ENCODE data around the gene RASGRP3. TPM values are rescaled to one million over a fixed set of nuclear protein-coding genes. Genes with fewer than 3 reads are reported as not detected.

RASGRP3 gene
- total and polyA plus RNA-seq, 2 donors (not counting 3 experiments of a cell fraction or from before 2014, with no cell fraction given) = 16.0 to 39.6 TPM

- H3K9ac ChIP-seq (replicated peaks; ENCODE audit: extremely low read depth, insufficient read depth, low read length) = no peak overlapping the region
- H3K9me1 ChIP-seq (replicated peaks; ENCODE audit: control insufficient read depth, extremely low read depth, insufficient read depth, low read length) = no peaks in the 10 kb centered on the region
- ChIA-PET POLR2A (no interaction called here), CTCF (no interaction called here)
- H3K9me3 ChIP-seq (replicated peaks; ENCODE audit: control insufficient read depth, insufficient read depth, low read length) = no peaks in the 10 kb centered on the region
- no peak overlapping the region for H3K4me2 ChIP-seq (ENCODE audit: insufficient read depth, low read length)
- intact Hi-C loops (cut with micrococcal nuclease) (no loop called here), dilution Hi-C loops (cut with MboI; ENCODE audit: extremely low pct_ligation_motif_present, low sequenced_read_pairs) (no loop called here)
- no peaks in the 10 kb centered on the region for H3K36me3 ChIP-seq (ENCODE audit: control insufficient read depth in 2 of 2, extremely low read depth in 1 of 2, insufficient read depth in 2 of 2, low read length in 2 of 2)
- BruUV-seq (replicated peaks) = no TSS peak
- DNase-seq (ENCODE audit: low read depth, low spot score) (no peak), FAIRE-seq (no peak)
- H3K4me1 ChIP-seq (ENCODE audit: control insufficient read depth, extremely low read depth, insufficient read depth, low read length) = peaks cover 16% of the 10 kb centered on the region
- H3K4me3 ChIP-seq (replicated peaks in 1 of 3; ENCODE audit: insufficient read depth in 1 of 3, low read depth in 1 of 3, low read length in 3 of 3) = no peak overlapping the region
- no peak overlapping the region for H2AFZ ChIP-seq (ENCODE audit: low read depth, low read length)
- TF ChIP-seq JUN (IDR thresholded peaks at IDR 0.05; ENCODE audit: borderline replicate concordance, insufficient read depth, insufficient read length, low read depth) (no peak), EZH2 (IDR thresholded peaks at IDR 0.05; ENCODE audit: borderline replicate concordance, low read depth, low read length, severe bottlenecking) (no peak), FOS (IDR thresholded peaks at IDR 0.05; ENCODE audit: borderline replicate concordance, insufficient read depth, low read length) (no peak), CTCF (IDR thresholded peaks at IDR 0.05; ENCODE audit: extremely low read depth in 1 of 2, insufficient read depth in 1 of 2, low read depth in 1 of 2, low read length in 2 of 2) (no peak), POLR2A (IDR thresholded peaks at IDR 0.05; ENCODE audit: low read depth, low read length) (no peak), GATA2 (IDR thresholded peaks at IDR 0.05; ENCODE audit: insufficient read depth, insufficient read length, low read depth, low read length) (no peak), POLR2AphosphoS5 (IDR thresholded peaks at IDR 0.05; ENCODE audit: insufficient read depth, low read depth, low read length) (no peak), MYC (IDR thresholded peaks at IDR 0.05; ENCODE audit: low read depth, low read length) (no peak)
- TF ChIP-seq, protein P1, sequence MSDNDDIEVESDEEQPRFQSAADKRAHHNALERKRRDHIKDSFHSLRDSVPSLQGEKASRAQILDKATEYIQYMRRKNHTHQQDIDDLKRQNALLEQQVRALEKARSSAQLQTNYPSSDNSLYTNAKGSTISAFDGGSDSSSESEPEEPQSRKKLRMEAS (IDR thresholded peaks at IDR 0.05; ENCODE audit: insufficient read depth, insufficient read length) = no peak
- H3K27ac ChIP-seq (ENCODE audit: insufficient read depth, low read depth, low read length) = no peak overlapping the region
- no peaks in the 10 kb centered on the region for H3K27me3 ChIP-seq (ENCODE audit: control insufficient read depth in 2 of 2, insufficient read depth in 2 of 2, low read length in 2 of 2)
- H4K20me1 ChIP-seq (replicated peaks; ENCODE audit: control insufficient read depth, extremely low read depth, insufficient read depth, low read length) = no peaks in the 10 kb centered on the region
- no peaks in the 10 kb centered on the region for H3K79me2 ChIP-seq (ENCODE audit: control insufficient read depth, insufficient read depth, low read length)
Observed at GRCh38 chr2:33559328-33559727, 82.9 kb downstream of the RASGRP3 start.

Measured in endothelial cell of umbilical vein (primary cell).